DMS 273 treated with DMSO at 0.1 percent for 48 hours (cell line): ENCODE data around the gene PDK1.
"Not testable (repeated sequence)": the region's sequence is repeated elsewhere in the genome, so short reads cannot be mapped to it uniquely, and the experiment has no call there.

Experiments
- DNase-seq: peaks from one replicate; lab custom pipeline; 2025; lab: John Stamatoyannopoulos, UW

Gene PDK1

DNA sequence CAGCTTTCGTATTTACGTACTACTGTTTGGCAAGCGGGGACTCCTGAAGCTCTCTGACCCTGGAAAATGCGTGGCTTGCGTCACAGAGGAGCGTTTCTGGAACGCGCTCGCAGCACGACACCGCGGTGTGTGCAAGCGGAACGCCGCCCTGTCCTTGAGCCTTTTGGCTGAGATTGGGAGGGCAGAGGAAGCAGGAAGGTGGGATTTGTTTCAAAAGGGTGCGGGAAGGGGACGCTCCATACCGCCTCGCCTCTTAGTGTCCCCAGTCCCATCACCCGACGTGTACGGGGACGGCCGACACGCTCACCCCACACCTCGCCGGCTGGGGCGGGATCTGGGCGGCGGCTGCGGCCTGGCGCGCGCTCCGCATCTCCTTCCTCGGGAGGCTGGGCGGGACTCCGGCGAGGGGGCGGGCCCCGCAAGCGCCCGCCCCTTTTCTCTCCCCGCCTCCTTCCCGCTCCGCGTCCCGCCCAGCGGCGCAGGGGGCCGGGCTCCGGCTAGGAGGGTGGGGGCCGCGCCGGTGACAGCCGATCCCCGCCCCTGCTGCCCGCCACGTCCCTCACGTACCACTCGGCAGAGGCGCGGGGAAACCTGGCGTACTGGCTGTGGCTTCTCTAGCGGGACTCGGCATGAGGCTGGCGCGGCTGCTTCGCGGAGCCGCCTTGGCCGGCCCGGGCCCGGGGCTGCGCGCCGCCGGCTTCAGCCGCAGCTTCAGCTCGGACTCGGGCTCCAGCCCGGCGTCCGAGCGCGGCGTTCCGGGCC lies at the start of gene PDK1:
Gene PDK1, plus strand, starts transcription at position 569 of the 762 bp plus-strand sequence. Its CDS starts 61 bp downstream, at position 630.
- DNase-seq = peak; percentile 80

DNA sequence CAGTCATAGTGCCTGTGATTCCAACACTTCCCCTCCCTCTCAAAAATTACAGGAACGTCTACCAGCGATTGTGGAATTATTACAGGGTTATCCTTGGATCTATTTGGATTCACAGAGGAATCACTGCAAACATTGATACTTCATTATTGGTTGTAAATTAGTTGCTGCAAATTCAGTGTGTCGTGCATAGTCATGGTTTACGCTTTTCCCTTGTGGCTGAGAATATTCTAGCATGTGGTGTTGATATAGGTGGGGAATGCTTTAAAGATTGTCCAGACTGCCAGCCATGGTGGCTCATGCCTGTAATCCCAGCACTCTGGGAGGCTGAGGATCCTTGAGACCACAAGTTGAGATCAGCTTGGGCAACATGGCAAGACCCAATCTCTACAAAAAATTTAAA lies 48.7 kb upstream of the PDK1 start:
- no peak for DNase-seq

DNA sequence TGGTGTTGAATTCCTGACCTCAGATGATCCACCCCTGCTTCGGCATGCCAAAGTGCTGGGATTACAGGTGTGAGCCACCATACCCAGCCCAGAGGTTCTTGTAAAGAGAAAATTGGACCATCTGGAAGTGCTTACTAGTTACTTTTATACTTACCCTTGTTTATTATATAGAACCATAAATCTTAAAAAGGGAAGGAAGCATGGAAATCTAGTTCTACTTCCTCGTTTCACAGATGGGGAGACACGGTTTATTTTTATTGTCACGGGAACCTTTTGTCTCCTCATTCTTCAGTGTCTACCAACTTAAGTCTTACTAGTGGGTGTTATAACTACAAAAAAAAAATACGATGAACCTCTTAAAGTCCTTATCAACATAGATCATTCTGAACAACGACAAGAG lies 45.8 kb upstream of the PDK1 start:
- no peak for DNase-seq

DNA sequence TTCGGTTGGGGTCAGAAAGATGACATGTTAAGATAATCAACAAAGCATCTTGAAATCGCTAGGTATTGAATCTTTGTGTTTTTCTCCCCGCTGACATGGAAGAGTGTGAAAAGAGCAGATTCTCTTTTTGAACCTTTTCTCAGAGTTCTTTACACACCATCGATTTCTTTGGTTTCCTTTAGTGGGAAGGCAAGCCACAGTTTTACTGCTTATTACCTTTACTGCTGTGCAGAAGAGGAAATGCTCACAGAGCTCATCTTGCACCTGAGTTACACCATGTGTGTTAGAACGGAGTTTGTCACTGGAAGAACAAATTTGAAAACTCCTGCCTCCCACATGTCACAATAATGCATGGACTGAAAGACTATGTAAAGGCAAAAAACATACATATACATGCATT lies 45.3 kb upstream of the PDK1 start:
- DNase-seq = no peak

DNA sequence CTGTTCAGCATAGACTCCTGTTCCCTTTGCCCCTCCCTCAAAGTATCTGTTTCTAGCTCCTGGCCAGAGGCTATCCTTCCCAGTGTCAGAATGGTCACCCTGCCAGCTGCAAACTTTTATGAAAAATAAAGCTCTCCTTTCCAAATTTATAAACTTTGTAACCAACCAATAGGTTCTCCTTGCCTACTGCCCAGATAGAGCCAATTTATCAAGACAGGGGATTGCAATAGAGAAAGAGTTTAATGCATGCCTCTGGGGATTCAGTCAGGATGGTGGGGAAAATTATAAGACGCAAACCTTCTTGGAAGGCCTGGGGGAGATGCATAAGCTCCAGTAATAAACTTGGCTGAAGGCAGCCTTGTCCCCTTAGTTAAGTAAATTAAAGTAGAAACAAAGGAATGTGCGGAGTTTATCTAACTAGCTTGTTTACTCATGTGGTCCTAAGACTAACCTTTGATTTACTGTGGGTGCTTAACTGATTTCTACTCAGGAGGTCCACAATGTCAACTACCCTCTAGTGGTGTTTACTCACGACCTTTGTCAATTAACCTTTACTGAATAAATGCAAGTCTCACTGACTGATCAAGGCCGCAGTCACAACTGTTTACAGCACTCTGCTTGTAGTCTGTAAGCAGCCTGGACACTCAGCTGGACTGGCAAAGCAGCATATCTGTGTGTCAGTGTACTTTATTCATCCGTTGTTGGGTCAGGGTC lies 42.9 kb upstream of the PDK1 start:
- no peak for DNase-seq

DNA sequence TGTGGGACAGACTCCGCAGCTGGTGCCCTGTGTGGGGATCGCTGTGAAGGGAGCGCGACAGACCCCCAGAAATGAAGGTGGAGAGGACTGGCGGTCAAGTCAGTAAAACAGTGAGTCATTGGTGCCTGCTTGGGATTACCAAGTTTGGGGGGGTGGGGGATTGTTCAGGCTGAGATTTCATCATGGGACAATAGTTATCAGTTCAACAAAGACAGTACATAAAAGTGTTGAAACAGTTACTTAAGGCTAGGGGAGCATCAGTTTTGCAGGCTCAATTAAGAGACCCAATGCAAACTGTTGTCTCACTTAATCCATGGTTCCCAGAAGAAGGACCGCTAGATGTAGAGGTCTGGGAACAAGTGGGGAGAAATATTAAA lies 42.4 kb upstream of the PDK1 start:
- DNase-seq = no peak

DNA sequence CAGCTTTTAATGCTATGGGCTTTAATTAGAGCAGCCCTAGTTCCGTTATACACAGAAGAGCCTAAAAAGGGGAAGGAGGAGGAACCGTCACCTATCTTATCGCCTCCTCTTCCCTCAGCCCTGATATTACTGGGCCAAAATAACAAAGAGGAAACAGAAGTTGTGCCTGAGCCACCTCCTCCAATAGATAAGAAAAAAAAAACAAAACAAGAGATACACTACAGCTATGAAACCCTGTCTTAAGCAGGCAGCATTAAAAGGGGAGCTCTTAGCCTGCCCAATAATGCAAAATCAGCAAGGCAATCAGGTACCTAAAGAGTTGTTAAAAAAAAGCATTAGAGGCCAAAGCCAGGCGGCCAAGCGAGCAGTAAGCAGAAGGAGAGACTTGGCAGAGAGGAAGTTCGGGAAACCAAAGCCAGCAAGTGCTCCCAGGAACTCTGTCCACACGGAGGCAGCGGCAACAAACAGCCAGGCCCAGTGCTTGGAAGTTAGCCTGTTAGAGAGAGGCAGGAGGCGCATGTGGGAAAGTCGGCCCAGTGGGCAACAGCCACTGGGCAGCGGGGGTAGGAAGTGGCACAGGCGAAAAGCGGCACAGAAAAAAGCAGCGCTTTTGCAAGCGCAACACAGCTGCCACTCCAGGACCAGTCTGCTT lies 41.8 kb upstream of the PDK1 start:
- no peak for DNase-seq

DNA sequence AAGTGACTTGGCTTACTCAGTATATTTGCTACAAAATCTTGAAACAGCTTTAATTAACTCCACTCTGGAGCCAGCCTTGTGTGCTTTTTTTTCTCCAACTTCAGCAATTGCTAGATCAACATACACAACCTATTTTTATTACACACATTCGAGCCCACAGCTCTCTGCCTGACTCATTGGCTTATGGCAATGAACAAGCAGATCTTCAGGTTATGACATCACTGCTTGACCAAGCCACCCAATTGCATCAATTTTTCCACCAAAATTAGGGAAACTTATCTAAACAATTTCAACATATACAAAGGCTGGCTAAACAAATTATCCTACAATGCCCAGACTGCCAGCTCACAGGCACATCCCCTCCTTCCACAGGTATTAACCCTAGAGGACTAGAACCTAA lies 39.6 kb upstream of the PDK1 start:
- no peak for DNase-seq

DNA sequence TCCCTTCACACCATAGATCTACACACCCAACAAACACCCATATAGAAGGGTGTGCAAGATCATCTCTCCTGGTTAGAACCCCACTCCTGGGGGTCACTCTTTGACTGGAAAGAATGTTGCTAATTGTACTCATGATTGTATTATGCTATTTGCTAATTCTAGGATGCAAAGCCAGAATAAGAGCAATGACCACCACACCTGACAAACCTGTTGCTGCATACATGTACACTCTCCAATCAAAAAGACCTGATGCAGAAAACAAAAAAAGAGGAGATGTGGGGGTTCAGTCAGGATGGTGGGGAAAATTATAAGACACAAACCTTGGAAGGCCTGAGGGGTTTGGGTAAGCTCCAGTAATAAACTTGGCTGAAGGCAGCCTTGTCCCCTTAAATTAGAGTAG lies 36.9 kb upstream of the PDK1 start:
- no peak for DNase-seq

DNA sequence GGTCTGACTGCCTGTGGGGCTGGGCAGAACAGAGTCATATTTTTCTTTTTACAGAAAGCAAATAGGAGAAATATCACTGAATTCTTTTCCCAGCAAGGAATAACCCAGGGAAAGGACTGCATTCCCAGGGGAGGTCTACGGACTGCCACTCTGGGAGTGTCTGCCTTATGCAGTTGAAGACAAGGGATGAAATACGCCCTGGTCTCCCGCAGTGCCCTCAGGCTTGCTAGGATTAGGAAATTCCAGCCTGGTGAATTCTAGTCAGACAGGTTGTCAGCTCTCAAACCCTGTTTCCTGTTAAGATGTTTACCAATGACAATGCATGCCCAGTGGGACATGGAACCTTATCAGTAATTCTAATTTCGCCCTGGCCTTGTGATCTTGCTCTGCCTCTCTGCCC lies 30.3 kb upstream of the PDK1 start:
- no peak for DNase-seq

DNA sequence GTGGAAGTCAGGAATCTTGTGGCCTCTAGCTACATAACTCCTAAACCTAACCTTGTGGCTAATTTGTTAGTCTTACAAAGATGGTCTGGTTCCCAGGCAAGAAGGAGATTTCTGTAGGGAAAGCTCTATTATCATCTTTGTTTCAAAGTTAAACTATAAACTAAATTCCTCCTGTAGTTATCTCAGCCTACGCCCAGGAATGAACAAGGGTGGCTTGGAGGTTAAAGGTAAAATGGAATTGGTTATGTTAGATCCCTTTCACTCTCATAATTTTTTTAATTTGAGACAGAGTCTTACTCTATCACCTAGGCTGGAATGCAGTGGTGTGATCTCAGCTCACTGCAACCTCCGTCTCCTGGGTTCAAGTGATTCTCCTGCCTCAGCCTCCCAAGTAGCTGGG lies 24.6 kb upstream of the PDK1 start:
- DNase-seq = no peak

DNA sequence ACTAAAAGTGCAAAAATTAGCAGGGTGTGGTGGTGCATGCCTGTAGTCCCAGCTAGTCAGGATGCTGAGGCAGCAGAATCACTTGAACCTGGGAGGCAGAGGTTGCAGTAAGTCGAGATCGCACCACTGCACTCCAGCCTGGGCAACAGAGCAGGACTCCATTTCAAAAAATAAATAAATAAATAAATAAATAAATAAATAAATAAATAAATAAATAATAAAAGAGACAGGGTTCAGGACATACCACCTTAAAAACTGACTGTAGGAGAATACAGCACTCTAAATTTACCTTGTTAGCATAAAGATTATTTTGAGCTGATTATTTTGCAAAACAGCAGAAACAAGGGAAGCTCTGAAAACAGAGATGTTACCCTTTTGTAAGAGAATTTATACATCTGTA lies 23.4 kb upstream of the PDK1 start:
- not testable (repeated sequence) for DNase-seq

DNA sequence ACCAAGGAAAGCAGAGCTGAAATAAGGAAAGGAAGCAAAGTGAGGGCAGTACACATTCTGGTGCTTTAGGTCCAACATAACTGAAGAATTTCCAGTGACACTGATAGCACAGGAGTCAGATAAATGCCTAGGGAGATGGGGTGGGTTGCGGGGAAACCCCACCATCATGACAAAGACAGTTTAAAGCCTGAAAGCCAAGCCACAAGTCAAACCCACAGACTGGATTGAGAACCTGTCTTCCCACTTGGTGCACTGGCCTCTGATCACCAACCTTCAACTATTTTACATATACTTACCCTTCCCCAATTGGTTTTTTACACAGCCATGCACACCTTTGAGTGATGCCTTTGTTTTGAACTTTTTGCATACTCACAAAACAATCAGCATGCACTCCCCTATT lies 22.2 kb upstream of the PDK1 start:
- DNase-seq = no peak

DNA sequence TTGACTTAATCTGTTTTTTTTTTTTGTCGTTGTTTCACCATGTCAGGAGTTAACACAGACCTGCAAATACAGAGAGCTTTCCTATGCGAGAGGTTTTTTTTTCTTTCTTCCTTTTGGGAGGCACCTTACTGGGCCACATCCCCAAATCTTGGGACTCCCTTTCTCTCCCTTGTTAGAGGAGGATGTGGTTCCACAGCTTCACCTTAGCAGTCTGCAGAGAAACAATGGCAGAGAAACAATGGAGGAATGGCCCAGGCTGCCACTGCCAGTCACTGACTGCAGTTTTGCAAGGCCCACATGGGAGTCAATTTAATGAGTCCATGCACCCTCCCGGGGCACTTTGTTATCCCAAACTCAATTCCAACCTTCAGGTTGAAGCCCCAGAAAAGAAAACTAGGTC lies 20.8 kb upstream of the PDK1 start:
- no peak for DNase-seq

DNA sequence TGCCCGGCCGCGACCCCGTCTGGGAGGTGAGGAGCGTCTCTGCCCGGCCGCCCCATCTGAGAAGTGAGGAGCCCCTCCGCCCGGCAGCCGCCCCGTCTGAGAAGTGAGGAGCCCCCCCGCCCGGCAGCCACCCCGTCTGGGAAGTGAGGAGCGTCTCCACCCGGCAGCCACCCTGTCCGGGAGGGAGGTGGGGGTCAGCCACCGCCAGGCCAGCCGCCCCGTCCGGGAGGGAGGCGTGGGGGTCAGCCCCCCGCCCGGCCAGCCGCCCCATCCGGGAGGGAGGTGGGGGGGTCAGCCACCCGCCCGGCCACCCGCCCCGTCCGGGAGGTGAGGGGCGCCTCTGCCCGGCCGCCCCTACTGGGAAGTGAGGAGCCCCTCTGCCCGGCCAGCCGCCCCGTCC lies 18.0 kb upstream of the PDK1 start:
- DNase-seq = not testable (repeated sequence)

DNA sequence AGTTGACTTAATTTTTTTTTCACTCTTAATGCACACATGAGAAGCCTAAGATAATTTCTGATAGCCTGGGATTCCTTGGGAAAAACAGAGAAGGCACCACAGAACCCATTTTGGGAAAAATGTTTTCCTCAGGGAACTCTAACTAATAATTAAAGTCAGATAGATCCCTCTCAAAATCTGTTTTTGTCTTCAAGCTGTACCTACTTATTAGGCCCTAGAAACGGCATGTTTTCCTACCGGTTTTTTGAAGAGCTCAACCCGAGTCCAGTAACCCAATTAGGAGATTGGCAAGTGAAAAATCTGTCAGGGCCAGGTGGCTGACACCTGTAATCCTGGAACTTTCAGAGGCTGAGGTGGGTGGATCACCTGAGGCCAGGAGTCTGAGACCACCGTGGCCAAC lies 16.1 kb upstream of the PDK1 start:
- no peak for DNase-seq

DNA sequence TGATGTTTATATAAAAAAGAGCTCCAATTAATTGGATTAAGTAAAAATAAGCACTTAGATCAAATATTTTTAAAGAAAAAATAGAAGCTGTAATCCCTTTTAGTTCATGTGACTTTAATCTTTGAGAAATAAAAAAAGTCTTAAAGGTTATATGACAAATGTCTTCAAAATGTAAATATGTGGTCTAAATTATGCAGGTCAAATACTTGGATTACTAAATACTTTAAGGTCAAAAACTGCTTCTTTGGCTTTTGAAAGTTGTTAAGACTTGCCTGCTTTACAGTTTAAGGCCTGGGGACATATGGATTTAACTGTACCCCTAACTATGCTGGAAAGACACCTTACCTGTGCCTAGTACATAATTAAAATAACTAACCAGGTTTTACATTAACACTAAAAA lies 15.5 kb upstream of the PDK1 start:
- DNase-seq = no peak

DNA sequence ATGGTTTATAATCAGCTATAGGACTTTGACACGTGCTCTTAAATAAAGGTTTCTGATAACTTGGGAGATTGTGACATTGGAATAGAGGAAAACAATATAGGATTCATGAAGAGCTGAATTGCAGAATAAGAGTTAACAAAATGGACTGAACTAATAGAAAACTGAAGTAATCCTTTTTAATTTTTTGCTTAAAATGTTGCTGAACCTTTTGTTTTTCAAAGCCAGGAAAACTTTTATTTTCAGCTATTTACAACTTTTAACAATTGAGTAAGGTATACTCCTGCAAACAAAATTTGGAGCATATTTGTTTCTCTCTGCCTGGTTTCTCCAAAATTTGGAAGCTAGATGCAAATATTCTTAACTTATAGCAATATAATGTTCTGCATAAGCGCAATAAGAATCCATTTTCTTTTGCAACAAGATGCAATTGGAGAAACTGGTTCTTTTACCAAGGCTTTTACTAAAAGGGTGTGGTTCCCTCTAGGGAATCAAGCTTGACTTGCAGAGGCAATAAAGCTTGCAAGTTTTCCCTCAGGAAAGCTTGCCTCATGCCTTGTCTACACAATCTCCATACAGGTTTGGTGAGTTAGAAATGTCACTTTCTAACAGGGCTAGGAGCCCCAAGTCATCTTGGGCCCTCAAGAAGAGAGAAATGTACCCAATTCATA lies 10.3 kb upstream of the PDK1 start:
- DNase-seq = no peak

DNA sequence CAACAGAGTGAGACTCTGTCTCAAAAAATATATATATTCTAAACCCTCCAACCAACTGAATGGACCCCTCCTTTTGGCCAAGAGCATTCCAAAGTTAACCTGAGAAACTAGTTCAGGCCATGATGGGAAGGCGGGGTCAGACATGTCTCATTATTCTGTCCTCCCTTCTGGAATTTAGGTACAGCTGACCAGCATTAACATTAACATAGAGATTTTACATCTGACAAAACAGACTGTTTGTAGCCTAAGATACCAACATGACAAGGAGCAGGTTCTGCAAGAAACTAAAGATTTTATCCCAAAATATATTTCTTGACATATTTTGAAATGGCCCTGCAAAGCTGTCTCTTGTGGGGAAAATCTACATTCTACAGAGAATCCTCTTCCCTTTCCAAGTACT lies 6.8 kb upstream of the PDK1 start:
- DNase-seq = no peak

DNA sequence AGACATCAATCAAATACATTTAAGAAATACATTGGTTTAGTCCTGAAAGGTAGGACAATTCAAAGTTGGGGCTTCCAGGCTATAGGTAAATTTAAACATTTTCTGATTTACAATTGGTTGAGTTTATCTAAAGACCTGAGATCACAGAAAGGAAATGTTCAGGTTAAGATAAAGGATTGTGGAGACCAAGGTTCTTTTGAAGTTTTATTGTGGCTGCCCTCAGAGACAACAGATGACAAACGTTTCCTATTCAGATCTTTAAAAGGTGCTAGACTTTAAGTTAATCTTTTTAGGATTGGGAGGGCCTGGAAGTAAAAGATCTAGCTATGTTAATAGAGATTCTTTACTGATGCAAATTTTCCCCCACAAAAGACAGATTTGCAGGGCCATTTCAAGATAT lies 6.1 kb upstream of the PDK1 start:
- DNase-seq = not testable (repeated sequence)

DNA sequence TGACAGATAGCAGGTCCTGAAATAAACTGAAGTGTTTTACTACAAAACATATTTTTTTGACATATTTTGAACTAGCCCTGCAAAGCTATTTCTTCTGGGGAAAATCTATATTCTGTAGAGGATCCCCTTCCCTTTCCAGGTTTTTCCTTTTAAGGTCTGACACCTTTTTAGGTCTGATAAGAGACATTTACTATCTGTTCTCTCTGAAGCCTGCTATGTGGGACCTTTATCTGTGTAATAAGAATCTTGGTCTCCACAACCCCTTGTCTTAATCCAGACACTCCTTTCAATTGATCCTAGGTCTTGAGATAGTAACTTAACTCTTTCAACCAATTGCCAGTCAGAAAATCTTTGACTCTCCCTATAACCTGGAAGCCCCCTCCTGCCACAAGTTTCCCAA lies 5.5 kb upstream of the PDK1 start:
- no peak for DNase-seq

DNA sequence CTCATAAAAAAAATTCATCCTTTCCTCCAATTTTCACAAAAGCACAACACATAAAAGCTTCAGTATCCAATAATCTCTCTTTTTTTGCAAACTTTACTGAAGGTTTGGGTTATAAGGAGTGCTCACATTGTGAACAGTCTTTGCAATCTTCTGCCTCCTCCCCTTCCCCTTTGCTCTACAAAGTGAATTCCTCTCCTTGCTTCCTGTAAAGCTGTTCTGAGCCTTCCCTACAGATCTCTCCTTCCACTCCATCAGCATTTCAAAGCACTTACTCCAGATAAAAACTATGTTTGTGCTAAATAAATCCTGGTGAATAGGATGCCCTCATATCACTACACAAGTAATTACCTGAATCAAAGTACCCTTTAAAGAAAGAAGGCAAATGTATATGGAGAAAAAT lies 4.6 kb upstream of the PDK1 start:
- DNase-seq = no peak
